Urothelium cell line (cell line): ENCODE results near the gene SNAPC2.
A peak's percentile ranks its signal among the peaks of the same experiment; 100 is the strongest.
"Not testable (repeated sequence)": the region's sequence is repeated elsewhere in the genome, so short reads cannot be mapped to it uniquely, and the experiment has no call there.

ENCODE experiments used
- DNase-seq: peaks from one replicate; pipeline ENCODE4 v3.0.0; 2011; ENCODE audit warnings: low spot score, mixed read lengths
- FAIRE-seq: peaks from 2 replicates; lab custom pipeline; 2011; peaks lifted over from hg19 to GRCh38; lab: Jason Lieb, UNC

Gene SNAPC2

DNA sequence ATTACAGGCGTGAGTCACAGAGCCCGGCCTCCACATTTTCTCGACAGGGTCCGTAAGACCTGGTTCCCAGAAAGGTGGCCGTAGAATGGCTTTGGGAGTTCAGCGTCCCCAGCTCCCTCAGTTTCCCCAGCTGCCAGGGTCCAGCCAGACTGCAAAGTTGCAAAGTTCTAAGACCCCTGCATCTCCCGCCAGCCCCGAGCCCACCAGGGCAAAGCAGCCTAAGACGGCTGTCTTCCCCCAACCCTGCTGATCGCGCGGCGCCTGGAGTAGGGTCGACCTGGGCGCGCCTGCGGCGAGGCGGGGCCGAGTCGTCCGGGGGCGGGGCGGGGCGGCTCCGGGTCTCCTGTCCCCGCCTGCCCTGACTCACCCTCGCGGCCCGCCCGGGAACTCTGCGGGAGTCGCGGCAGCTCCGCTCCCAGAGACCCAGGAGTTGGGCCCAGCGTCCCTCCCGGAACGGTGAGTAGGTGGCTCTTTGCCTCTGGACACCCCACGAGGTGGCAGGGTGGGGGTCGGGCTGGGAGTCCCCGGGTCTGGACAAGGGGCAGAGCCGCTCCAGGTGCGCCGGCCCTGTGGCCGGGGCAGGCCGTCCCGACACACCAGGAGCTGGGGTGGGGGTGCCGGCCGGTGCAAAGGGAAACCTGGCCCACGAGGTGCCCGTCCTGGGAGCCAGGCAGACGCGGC lies 31.9 kb upstream of the SNAPC2 start, which contains the start of gene LRRC8E:
Gene LRRC8E (plus strand): TSS at position 366 of the 681 bp plus-strand sequence. CDS start 7,094 bp downstream, outside the sequence.
- peak; percentile 82 for DNase-seq
- no peak for FAIRE-seq

DNA sequence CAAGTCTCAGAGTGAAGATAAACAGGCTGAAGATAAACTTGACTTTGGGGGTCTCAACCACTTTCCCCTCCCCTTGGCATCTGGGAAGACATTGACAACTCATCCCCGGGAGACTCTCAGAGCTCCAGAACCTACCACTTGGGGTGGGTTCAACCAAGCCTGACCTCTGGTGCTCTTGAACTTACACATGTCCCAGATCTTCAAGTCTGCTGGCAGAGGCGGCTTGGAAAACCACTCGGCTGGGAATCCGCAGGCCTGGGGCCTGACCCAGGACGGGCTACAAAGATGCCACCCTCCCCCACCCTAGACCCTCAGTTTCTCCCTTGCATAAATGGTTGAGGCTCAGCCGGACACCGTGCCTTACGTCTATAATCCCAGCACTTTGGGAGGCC lies 31.3 kb upstream of the SNAPC2 start:
- FAIRE-seq (no peak), DNase-seq (no peak)

DNA sequence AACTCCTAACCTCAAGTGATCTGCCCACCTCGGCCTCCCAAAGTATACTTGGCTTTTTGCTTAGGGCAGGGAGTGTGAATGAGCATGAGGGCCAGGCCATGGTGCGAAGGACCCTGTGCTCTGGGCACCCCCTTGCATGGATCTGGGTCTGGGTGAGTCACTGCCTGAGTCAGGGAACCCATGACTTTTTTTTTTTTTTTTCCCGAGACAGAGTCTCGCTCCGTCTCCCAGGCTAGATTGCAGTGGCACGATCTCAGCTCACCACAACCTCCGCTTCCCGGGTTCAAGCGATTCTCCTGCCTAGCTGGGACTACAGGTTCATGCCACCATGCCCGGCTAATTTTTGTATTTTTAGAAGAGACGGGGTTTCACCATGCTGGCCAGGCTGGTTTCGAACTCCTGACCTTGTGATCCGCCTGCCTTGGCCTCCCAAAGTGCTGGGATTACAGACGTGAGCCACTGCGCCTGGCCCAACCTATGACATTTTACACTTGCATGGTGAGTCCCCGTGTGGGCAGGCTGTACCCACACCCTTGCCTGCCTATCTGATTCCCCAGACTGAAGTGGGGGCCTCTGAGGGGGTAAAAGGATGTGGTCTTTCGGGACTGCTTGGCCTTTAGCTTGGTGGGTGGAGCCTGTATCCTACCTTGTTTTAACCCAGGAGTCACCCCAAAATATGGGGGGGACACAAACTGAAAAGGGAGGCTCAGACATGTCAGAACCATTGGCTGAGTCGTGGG lies 26.6 kb upstream of the SNAPC2 start:
- DNase-seq = peak; percentile 27
- FAIRE-seq = not testable (repeated sequence)

DNA sequence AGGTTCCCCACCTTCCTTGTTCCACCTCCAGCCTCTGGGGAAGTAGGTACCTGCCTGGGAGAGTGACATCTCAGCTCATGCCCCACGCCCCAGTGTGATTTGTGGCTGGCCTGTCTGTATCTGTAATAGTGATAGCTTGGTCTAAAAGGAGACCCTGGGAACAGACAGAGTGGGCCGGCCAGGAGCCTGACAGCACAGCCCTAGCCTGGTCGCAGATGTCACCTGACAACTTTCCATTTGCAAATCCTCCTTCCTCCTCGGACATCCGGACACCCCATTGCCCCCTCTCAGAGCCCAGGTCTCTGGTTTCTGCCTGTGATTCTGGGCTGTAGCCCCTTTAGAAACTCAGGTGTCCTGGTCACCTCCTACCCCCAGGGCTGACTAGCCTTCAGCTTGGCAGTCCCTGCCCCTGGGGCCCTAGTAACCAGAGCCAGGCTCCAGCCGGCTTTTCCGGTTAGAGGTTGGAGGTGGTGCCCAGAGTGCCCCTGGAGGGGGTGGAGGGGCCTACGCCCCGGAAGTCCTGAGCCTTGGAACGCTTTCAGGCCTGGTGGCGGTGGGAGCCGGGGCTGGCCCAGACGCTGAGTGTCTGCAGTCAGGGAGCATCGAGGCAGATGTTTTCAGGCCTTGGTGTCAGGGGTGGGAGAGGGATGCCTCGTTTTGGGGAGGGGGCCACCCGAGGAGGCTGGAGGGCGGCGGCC lies 25.4 kb upstream of the SNAPC2 start:
- FAIRE-seq (no peak), DNase-seq (no peak)

DNA sequence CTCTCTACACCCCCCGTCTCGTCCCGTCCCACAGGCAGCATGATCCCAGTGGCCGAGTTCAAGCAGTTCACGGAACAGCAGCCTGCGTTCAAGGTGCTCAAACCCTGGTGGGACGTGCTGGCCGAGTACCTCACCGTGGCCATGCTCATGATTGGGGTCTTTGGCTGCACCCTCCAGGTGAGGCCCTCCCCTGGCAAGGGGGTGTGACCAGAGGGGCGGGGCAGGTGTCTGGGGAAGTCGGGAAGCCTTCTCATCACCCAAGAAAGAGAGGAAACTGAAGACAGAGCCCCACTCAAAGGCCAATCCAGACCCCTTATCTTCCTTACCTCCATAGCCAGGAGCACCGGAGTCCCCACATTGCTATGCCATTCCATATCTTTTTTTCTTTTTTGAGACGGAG lies 24.6 kb upstream of the SNAPC2 start:
- FAIRE-seq (no peak), DNase-seq (no peak)

DNA sequence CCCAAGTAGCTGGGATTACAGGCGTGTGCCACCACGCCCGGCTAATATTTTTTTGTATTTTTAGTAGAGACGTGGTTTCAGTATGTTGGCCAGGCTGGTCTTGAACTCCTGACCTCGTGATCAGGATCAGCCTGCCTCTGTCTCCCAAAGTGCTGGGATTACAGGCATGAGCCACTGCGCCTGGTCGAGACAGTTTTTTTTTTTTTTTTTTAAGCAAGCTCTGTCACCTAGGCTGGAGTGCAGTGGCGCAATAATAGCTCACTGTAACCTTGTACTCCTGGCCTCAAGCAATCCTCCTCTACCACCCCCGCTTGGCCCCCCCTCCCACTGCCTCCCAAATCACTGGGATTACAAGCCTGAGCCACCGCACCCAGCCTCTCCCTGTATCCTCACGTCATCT lies 22.8 kb upstream of the SNAPC2 start:
- DNase-seq (no peak), FAIRE-seq (no peak)

DNA sequence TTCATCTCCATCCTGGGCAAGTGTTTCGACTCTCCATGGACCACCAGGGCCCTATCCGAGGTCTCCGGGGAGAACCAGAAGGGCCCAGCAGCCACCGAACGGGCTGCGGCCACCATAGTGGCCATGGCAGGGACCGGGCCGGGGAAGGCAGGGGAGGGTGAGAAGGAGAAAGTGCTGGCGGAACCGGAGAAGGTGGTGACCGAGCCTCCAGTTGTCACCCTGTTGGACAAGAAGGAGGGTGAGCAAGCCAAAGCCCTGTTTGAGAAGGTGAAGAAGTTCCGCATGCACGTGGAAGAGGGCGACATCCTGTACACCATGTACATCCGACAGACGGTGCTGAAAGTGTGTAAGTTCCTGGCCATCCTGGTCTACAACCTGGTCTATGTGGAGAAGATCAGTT lies 21.2 kb upstream of the SNAPC2 start:
- DNase-seq (no peak), FAIRE-seq (no peak)

DNA sequence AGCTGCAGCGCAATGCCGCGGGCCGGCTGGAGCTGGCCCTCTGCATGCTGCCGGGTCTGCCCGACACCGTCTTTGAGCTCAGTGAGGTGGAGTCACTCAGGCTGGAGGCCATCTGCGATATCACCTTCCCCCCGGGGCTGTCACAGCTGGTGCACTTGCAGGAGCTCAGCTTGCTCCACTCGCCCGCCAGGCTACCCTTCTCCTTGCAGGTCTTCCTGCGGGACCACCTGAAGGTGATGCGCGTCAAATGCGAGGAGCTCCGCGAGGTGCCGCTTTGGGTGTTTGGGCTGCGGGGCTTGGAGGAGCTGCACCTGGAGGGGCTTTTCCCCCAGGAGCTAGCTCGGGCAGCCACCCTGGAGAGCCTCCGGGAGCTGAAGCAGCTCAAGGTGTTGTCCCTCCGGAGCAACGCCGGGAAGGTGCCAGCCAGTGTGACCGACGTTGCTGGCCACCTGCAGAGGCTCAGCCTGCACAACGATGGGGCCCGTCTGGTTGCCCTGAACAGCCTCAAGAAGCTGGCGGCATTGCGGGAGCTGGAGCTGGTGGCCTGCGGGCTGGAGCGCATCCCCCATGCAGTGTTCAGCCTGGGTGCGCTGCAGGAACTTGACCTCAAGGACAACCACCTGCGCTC lies 20.3 kb upstream of the SNAPC2 start:
- no peak for DNase-seq
- no peak for FAIRE-seq

DNA sequence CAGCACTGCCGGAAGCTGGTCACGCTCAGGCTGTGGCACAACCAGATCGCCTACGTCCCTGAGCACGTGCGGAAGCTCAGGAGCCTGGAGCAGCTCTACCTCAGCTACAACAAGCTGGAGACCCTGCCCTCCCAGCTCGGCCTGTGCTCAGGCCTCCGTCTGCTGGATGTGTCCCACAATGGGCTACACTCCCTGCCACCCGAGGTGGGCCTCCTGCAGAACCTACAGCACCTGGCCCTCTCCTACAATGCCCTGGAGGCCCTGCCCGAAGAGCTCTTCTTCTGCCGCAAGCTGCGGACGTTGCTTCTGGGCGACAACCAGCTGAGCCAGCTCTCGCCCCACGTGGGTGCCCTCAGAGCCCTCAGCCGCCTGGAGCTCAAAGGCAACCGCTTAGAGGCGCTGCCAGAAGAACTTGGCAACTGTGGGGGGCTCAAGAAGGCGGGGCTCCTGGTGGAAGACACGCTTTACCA lies 19.7 kb upstream of the SNAPC2 start:
- DNase-seq = no peak
- FAIRE-seq = no peak

DNA sequence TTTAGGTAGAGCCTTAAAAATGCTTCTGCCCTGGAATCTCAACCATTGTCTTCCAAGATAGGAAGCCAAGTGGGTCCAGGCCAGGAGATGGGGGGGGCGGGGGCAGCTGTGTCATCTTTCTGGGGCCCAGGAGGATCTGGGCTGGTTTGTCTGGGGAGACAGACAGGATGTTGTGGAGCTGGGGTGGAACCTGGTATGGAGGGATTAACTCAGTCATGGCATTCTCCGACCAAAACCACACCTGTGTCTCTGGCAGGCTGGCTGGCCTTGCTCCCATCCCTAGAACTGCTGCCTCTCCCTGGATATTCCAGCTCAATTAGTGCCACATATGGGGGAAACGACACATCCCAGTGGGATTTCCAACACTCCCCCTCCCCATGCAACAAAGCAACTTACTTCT lies 19.2 kb upstream of the SNAPC2 start:
- no peak for DNase-seq
- no peak for FAIRE-seq

DNA sequence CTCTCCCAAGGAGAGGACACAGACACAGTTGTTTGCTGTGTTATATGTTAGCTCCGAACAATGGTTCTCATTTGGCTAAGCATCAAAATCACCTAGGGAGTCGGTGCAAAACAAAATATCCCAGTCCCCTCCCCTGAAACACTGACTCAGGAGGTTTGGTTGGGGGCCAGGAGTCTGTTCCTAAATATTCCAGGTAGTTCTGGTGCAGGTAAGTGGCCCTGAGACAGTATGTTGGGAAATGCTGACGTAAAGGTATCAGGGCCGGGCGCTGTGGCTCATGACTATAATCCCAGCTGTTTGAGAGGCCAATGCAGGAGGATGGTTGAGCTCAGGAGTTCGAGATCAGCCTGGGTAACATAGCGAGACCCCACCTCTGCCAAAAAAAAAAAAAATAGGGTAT lies 18.8 kb upstream of the SNAPC2 start:
- FAIRE-seq = no peak
- DNase-seq = no peak

DNA sequence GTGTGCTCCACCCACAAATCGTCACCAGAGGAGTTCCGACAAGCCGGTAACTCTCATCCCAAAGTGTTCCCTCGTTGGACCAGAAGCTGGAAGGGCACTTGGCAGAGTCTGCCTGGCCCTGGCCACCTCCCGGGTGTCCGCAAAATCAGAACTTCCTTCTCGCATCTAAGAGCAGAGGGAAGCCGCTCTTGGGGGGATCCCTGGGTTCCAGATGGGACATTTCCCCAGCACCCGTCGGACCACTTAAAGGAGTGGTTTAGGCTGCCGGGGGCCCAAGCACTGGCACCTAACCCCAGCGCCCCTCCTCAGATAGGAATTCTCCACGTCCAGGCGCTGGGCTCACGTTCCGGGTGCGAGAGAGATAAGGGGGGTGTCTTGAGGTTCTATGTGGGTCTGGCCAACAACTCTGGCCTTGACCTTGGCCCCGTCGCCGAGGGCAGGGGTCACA lies 17.3 kb upstream of the SNAPC2 start:
- no peak for FAIRE-seq
- DNase-seq = no peak

DNA sequence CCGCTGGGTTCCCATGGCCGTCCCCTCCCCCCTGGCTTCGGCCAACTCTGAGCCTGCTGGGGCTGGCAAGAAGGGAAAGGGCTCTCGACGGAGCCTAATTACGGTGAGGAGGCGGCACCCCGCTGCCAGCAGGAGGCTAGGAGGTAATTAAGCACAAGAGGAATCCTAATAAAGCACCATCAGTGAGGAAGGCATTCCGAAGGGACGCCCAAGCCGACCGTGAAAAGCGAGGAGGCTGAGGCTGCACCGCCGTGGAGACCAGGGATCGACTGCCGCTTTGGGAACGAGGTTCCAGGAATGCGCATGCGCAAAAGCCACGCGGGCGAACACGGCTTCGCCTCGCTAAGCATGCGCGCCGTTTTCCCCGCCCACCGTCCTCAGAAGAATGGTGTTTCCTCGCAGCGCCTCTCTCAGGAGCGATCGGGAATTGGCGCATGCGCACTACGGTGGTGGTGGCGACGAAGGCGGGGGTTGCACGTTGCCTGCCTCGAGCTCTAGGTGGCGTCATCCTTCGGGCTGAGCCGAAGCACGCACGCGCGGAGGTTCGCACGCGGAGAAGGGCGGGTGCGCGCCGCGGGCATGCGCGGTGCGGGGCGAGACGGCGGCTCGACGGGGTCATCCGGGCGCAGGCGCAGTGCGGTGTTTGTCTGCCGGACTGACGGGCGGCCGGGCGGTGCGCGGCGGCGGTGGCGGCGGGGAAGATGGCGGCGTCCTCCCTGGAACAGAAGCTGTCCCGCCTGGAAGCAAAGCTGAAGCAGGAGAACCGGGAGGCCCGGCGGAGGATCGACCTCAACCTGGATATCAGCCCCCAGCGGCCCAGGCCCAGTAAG lies 16.7 kb upstream of the SNAPC2 start, which contains the start of gene MAP2K7:
Gene MAP2K7 (plus strand): TSS at position 634 of the 830 bp plus-strand sequence. CDS start 68 bp downstream, at position 702.
- peak; percentile 95 for DNase-seq
- peak; percentile 96 for FAIRE-seq

DNA sequence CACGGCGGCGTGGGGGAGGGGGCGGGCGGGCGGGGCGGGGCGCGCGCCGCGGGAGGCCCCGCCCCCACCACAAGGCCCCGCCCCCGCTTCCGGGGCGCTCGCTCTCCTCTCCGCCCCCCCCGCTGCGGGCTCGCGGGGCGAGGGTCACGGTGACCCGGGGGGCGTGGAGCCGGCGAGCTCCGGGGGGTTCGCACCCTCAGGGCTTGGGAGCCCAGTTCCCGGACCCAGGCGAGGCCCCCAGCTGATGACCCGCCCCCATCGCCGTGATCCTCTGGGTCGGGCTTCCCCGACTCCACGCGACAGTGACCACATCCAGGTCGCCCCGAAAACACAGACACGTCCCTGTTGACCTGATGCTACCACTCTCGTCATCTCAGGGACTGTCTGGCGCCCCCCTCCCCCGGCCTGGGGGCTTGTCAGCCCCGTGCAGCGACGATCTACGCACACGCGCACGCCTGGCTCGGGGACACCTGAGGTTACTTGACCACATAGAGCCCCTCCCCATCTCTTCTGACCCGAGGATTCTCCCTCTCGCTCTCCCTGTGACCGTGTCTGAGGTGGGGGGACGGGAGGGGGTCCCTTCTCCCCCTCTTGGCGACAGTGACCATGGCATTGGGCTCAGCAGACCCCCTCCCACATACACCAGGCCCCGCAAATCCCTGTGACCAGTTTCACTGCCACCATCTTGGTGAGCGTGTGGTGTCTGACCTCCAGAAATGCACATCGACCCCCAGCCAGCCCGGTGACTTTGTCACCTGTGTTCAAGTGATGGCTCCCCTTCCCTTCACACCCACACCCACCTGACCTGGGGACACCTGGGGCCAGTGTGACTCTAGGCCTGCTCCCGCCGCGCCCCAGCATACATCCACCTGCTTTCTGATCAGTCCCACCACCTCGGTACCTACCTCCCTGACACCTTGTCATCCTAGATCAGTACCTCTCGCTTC lies 15.8 kb upstream of the SNAPC2 start:
- DNase-seq (peak; percentile 53), FAIRE-seq (no peak)

DNA sequence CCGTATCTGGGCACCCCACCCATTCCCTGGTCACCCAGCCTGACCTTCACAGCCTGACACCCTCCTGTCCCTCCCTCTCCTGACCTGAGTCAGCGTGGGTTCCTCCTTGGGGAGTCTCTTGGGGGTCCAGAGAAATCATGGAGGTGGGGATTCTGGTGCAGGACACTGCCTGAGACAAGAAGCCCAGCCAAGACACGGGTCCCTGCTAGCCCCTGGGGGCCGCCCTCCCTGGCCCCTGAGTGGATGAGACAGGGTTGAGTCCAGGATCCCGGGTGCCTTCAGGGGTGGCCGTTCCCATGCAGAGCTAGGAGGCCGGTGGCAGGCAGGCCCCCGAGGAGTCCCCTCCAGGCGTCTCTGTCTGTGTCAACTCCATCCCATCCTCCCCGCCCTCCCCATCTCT lies 14.9 kb upstream of the SNAPC2 start:
- DNase-seq = no peak
- FAIRE-seq = no peak

DNA sequence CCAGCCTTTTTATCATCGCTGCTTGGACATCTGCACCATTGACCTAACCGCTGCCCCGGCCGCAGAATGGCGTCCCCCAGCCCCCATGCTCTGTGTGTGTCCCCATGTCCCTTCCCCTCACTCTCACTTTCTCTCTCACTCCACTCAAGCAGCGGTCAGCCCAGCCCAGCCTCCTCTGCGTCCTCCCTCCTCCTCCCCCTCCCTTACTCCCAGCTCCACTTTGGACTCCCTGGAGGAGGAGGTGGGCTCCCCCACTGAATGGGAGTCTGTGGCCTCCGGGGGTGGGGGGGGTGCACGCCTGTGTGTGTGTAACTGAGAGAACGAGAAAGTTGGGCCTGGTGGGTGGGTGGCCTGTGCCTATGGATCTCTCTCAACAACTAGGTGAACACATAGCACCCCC lies 14.3 kb upstream of the SNAPC2 start:
- no peak for FAIRE-seq

DNA sequence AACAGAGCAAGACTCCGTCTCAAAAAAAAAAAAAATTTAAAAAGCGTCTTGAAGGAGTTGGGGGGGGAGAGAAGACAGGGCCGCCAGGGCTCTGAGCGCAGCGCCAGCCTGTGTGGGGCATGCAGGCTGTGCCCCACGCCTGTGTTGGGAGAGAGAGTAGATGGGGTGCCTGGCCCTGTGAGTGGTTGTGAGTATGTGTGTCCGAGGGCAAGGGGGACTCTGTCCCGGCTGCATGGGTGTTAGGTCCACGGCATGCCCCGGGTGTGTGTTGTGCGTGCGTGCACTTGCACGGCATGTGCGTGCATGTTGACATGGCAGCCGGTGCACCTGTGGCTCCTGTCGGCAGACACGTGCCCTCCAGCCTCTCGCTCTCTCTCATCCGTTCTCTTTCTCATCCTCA lies 13.0 kb upstream of the SNAPC2 start:
- FAIRE-seq = no peak
- no peak for DNase-seq

More for the DNA sequence above, 14.3 kb upstream of the SNAPC2 start:
- DNase-seq = no peak

DNA sequence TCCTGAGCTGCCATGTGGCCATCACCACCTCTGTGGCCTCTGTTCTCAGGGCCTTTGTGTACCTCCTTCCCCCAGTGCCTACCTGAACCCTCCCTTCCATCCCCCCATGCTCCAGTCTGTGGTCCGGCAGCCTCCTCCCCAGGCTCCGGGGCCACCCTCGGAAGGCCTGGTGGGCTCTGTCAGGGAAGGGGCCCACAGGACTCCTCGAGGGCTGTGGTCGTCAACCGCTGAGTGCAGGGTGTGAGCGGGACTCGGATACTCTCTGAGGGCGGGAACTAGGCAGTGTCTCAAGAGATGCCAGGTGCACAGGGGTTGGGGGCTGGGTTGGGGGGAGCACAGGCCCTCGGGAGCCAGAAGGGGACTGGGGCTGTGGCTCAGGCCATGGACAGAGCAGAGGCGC lies 12.6 kb upstream of the SNAPC2 start:
- FAIRE-seq = no peak
- no peak for DNase-seq

DNA sequence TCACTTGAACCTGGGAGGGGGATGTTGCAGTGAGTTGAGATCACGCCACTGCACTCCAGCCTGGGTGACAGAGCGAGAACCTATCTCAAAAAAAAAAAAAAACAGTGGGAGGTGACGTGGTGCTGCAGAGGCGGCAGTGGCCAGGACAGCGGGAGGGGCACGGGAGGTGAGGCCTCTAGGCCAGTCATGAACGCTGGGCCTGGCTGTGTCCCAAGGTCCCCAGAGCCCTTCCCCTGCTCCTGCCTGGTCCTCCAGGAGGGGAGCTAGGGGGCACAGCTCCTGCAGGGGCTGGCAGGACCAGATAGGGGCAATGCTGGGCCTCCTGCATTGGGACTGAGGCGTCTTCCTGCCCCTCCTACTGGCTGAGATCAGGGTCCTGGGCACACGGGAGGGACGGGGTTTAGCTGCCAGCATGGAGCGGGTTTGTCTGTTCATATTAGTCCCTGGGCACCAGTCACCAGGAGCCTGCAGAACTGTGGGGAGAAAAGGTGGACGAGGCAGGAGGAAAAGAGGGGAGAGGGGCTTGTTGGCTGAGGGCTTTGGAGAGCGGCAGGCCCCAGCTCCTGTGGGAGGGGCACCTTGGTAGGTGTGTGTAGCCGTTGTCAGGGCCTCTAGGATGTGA lies 11.9 kb upstream of the SNAPC2 start:
- FAIRE-seq (no peak), DNase-seq (no peak)
